PFSK-1 (cell line): ENCODE data around the gene RNH1.

Experiments
- FOXP2 ChIP-seq: optimal IDR thresholded peaks from 2 replicates; pipeline ENCODE3; 2011; ENCODE audit warnings: borderline replicate concordance, control low read depth, inconsistent platforms; ENCODE audit not compliant: insufficient read depth; ENCODE audit errors: extremely low read length, extremely low read depth
- POLR2AphosphoS5 ChIP-seq: IDR thresholded peaks from 2 replicates; pipeline ENCODE4 v1.6.1; 2012; ENCODE audit warnings: low read depth, mild to moderate bottlenecking, control low read depth, low read length, moderate library complexity
- SIN3A ChIP-seq: IDR thresholded peaks from 2 replicates; pipeline ENCODE4 v1.6.1; 2012; ENCODE audit warnings: mild to moderate bottlenecking, low read length, moderate library complexity, borderline replicate concordance; ENCODE audit not compliant: insufficient read depth
- TAF1 ChIP-seq: IDR thresholded peaks from 2 replicates; pipeline ENCODE4 v1.6.1; 2012; ENCODE audit warnings: low read length, control low read depth, borderline replicate concordance; ENCODE audit not compliant: insufficient read depth
- TF ChIP-seq, protein P1 (sequence below), 2 experiments: IDR thresholded peaks; 2 replicates each; pipeline versions ENCODE4 v1.6.1 to v1.8.0; 2011 to 2012; ENCODE audit warnings: low read depth in 2 of 2, low read length in 2 of 2, control low read depth in 1 of 2, inconsistent platforms in 1 of 2, mild to moderate bottlenecking in 1 of 2, moderate library complexity in 1 of 2; ENCODE audit not compliant: insufficient read depth in 1 of 2

Gene RNH1

GRCh38 chr11:472272-472671 is 34.8 kb downstream of the RNH1 start:
- TF ChIP-seq POLR2AphosphoS5 = no peak
- TF ChIP-seq FOXP2 = no peak
- no peak for TF ChIP-seq SIN3A
- TF ChIP-seq, protein P1, sequence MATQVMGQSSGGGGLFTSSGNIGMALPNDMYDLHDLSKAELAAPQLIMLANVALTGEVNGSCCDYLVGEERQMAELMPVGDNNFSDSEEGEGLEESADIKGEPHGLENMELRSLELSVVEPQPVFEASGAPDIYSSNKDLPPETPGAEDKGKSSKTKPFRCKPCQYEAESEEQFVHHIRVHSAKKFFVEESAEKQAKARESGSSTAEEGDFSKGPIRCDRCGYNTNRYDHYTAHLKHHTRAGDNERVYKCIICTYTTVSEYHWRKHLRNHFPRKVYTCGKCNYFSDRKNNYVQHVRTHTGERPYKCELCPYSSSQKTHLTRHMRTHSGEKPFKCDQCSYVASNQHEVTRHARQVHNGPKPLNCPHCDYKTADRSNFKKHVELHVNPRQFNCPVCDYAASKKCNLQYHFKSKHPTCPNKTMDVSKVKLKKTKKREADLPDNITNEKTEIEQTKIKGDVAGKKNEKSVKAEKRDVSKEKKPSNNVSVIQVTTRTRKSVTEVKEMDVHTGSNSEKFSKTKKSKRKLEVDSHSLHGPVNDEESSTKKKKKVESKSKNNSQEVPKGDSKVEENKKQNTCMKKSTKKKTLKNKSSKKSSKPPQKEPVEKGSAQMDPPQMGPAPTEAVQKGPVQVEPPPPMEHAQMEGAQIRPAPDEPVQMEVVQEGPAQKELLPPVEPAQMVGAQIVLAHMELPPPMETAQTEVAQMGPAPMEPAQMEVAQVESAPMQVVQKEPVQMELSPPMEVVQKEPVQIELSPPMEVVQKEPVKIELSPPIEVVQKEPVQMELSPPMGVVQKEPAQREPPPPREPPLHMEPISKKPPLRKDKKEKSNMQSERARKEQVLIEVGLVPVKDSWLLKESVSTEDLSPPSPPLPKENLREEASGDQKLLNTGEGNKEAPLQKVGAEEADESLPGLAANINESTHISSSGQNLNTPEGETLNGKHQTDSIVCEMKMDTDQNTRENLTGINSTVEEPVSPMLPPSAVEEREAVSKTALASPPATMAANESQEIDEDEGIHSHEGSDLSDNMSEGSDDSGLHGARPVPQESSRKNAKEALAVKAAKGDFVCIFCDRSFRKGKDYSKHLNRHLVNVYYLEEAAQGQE (IDR thresholded peaks at IDR 0.05; ENCODE audit: insufficient read depth in 1 of 2, low read depth in 2 of 2, low read length in 2 of 2) = no peak
- TF ChIP-seq TAF1 = no peak

GRCh38 chr11:471468-472145 is 35.4 kb downstream of the RNH1 start:
- TF ChIP-seq TAF1 (no peak), SIN3A (no peak), POLR2AphosphoS5 (no peak), FOXP2 (no peak)
- TF ChIP-seq, protein P1 (IDR thresholded peaks at IDR 0.05; ENCODE audit: insufficient read depth in 1 of 2, low read depth in 2 of 2, low read length in 2 of 2) = no peak

GRCh38 chr11:469684-470560 is 37.1 kb downstream of the RNH1 start:
- TF ChIP-seq POLR2AphosphoS5 = peak; percentile 30; the same call in 1 of the 2 replicates
- TF ChIP-seq TAF1 = peak; percentile 32; the same call in 1 of the 2 replicates
- TF ChIP-seq SIN3A = 0 out of 2 replicates have a peak, but pooled peaks have one; percentile 49
- TF ChIP-seq, protein P1 (IDR thresholded peaks at IDR 0.05; ENCODE audit: insufficient read depth in 1 of 2, low read depth in 2 of 2, low read length in 2 of 2) = no peak
- peak; percentile 41 for TF ChIP-seq FOXP2

GRCh38 chr11:468493-468892 is 38.5 kb downstream of the RNH1 start:
- TF ChIP-seq POLR2AphosphoS5 = no peak
- no peak for TF ChIP-seq SIN3A
- TF ChIP-seq TAF1 = no peak
- TF ChIP-seq, protein P1 (IDR thresholded peaks at IDR 0.05; ENCODE audit: insufficient read depth in 1 of 2, low read depth in 2 of 2, low read length in 2 of 2) = no peak
- TF ChIP-seq FOXP2 = no peak
